ENCODE results near the gene KATNAL1. TPM values are rescaled to one million over a fixed set of nuclear protein-coding genes. Genes with fewer than 3 reads are reported as not detected.
A peak's percentile ranks its signal among the peaks of the same experiment; 100 is the strongest.

KATNAL1 gene
- total and polyA plus RNA-seq, 8 donors: 1.2 to 24.2 (median 4.2) TPM

DNA sequence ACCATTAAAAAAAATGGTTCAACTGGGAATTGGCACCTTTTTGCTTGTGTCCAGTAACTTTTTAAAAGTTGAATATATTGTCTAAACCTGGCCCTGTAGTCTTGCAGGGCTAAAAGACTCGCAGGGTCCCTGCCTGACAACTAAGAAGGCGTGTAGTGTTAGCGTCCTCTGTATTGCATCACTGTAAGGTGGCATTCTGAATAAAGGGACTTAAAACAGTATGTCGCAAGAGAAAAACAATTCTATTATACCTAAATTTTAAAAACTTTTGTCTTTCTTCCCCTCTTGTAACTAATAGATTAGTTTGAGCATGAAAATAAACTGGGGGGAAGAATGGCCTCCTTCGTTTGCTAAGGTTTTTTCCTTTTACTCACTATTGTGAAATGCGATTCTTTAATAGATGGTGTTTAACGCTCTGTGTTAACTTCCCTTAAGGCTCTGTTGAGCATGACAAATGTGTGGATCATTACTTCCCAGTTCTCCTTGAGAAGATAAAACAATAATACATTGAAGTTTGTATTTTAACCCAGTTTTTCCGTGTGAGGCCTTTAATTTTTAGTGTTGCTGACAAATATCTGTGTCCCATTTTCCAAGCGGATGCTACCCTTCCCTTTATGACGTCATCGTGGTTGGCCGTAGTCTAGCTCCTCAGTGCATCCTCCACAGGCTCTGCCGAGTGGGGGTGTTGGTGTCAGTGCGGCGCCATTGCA is 134.6 kb downstream of the KATNAL1 start:
- Histone ChIP-seq H3K4me1 (no peaks in the 10 kb centered on the region), H3K4me3 (no peak overlapping the region), H3K9me3 (no peaks in the 10 kb centered on the region), H3K36me3 (no peaks in the 10 kb centered on the region), H3K27me3 (no peaks in the 10 kb centered on the region), H3K27ac (no peak overlapping the region)
- WGBS, 5 donors: 85 to 93% (median 90%) methylated on average over 15 of the region's 15 CpGs
- TF ChIP-seq POLR2A (IDR thresholded peaks at IDR 0.05): no peak
- TF ChIP-seq POLR2AphosphoS5 (IDR thresholded peaks at IDR 0.05): no peak
- no peak for TF ChIP-seq EP300 (IDR thresholded peaks at IDR 0.05)
- TF ChIP-seq CTCF (IDR thresholded peaks at IDR 0.05): no peak
- DNase-seq: peak in 1 of 2 donors; percentile 30
- intact Hi-C loops (cut with DNase I; ENCODE audit: low total_unique reads): no loop called here

GRCh38 chr13:30170569-30170968 is 136.8 kb downstream of the KATNAL1 start:
- no peaks in the 10 kb centered on the region for H3K9me3 ChIP-seq
- no peak overlapping the region for H3K4me3 ChIP-seq
- no peaks in the 10 kb centered on the region for H3K4me1 ChIP-seq
- intact Hi-C loops (cut with DNase I; ENCODE audit: low total_unique reads): no loop called here
- WGBS, 5 donors: 80 to 88% (median 85%) methylated on average over 9 of the region's 9 CpGs
- no peak overlapping the region for H3K27ac ChIP-seq
- DNase-seq: no peak
- no peaks in the 10 kb centered on the region for H3K27me3 ChIP-seq
- TF ChIP-seq POLR2A (IDR thresholded peaks at IDR 0.05): no peak
- no peak for TF ChIP-seq EP300 (IDR thresholded peaks at IDR 0.05)
- TF ChIP-seq CTCF (IDR thresholded peaks at IDR 0.05): no peak
- TF ChIP-seq POLR2AphosphoS5 (IDR thresholded peaks at IDR 0.05): no peak
- H3K36me3 ChIP-seq: no peaks in the 10 kb centered on the region

- Histone ChIP-seq H3K27ac (no peak overlapping the region), H3K27me3 (no peaks in the 10 kb centered on the region), H3K4me3 (no peak overlapping the region), H3K36me3 (no peaks in the 10 kb centered on the region), H3K9me3 (no peaks in the 10 kb centered on the region), H3K4me1 (no peaks in the 10 kb centered on the region)
- TF ChIP-seq POLR2A (IDR thresholded peaks at IDR 0.05) (no peak), CTCF (IDR thresholded peaks at IDR 0.05) (no peak), POLR2AphosphoS5 (IDR thresholded peaks at IDR 0.05) (no peak), EP300 (IDR thresholded peaks at IDR 0.05) (no peak)
- intact Hi-C loops (cut with DNase I; ENCODE audit: low total_unique reads): no loop called here
- 25 to 51% (median 34%) methylated on average over 2 of the region's 2 CpGs for WGBS, 5 donors
- peak in 1 of 2 donors; percentile 39 for DNase-seq
Measured at GRCh38 chr13:30169442-30169841, 137.9 kb downstream of the KATNAL1 start.

- H3K4me1 ChIP-seq: no peaks in the 10 kb centered on the region
- H3K27me3 ChIP-seq: no peaks in the 10 kb centered on the region
- no peak for TF ChIP-seq EP300 (IDR thresholded peaks at IDR 0.05)
- no peak for TF ChIP-seq POLR2AphosphoS5 (IDR thresholded peaks at IDR 0.05)
- no peak for TF ChIP-seq CTCF (IDR thresholded peaks at IDR 0.05)
- no peaks in the 10 kb centered on the region for H3K9me3 ChIP-seq
- intact Hi-C loops (cut with DNase I; ENCODE audit: low total_unique reads): no loop called here
- peak in 1 of 2 donors; percentile 30 for DNase-seq
- no peak overlapping the region for H3K27ac ChIP-seq
- 61 to 71% (median 66%) methylated on average over 11 of the region's 11 CpGs for WGBS, 5 donors
- no peak overlapping the region for H3K4me3 ChIP-seq
- no peaks in the 10 kb centered on the region for H3K36me3 ChIP-seq
Measured at GRCh38 chr13:30165796-30166195, 141.6 kb downstream of the KATNAL1 start.
